Measurements from ENCODE around the gene NPBWR2. TPM values are rescaled to one million over a fixed set of nuclear protein-coding genes. Genes with fewer than 3 reads are reported as not detected.
A peak's percentile ranks its signal among the peaks of the same experiment; 100 is the strongest.
"Not testable (repeated sequence)": the region's sequence is repeated elsewhere in the genome, so short reads cannot be mapped to it uniquely, and the experiment has no call there.

The NPBWR2 gene
- polyA plus RNA-seq, 1 of the 3 experiments (the other 2 are of a cell fraction): not detected

GRCh38 chr20:64119681-64120341, 12.4 kb upstream of the NPBWR2 start (continued):
- no peak for TF ChIP-seq TCF12 (IDR thresholded peaks at IDR 0.05)
- TF ChIP-seq YY1 (IDR thresholded peaks at IDR 0.05; ENCODE audit: low read depth): no peak
- TF ChIP-seq FOXJ3 (CRISPR knock-in tag; IDR thresholded peaks at IDR 0.05): no peak
- TF ChIP-seq MXI1 (IDR thresholded peaks at IDR 0.05; ENCODE audit: low read depth, low read length): no peak

DNA sequence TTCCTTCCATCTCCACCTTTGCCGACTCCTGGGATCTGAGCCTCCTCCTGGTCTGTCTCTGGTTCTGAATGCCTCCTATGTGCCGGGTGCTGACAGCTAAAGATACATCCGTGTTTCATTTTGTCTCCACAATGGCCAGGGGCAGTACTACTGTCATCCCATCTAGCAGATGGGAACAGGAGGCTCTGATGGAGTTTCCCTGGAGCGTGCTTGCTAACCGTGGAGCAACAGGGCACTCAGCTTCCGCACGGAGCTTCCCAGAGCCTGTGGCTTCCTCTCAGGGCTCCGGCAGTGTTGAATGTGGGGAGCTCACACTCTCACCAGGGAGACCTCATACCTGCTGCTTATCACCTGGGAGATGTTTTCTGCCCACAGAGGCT, 11.9 kb upstream of the NPBWR2 start:
- Histone ChIP-seq H3K79me2 (ENCODE audit: insufficient read depth) (no peaks in the 10 kb centered on the region), H3K9ac (no peak overlapping the region), H3K4me3 (ENCODE audit: low read depth in 2 of 2, low read length in 1 of 2) (no peak overlapping the region), H3K9me2 (no peaks in the 10 kb centered on the region), H3K9me3 (no peaks in the 10 kb centered on the region), H2AFZ (ENCODE audit: low read depth) (no peak overlapping the region), H3K27me3 (ENCODE audit: insufficient read depth) (peaks cover 28% of the 10 kb centered on the region), H4K20me1 (ENCODE audit: insufficient read depth) (no peaks in the 10 kb centered on the region), H3K4me2 (no peak overlapping the region), H3F3A (replicated peaks; ENCODE audit: insufficient read depth) (no peaks in the 10 kb centered on the region), H3K36me3 (replicated peaks in 1 of 2; ENCODE audit: control insufficient read depth in 1 of 2, insufficient read depth in 2 of 2, low read length in 1 of 2) (no peaks in the 10 kb centered on the region), H3K4me1 (ENCODE audit: control insufficient read depth in 1 of 2, insufficient read depth in 2 of 2, low read depth in 1 of 2, low read length in 1 of 2) (no peaks in the 10 kb centered on the region; a peak in 1 of 4 replicates), H3K27ac (ENCODE audit: low read depth in 2 of 2, low read length in 1 of 2) (no peak overlapping the region)
- ChIA-PET CTCF (interaction anchor here (0.8 to 15.6 kb wide), 12 partner anchors 11 to 146 kb away, joined by 3 to 252 read pairs (median 12); partner anchors contain the start of genes C20orf204, LKAAEAR1, OPRL1 and PRPF6), POLR2A (no interaction called here)
- WGBS (ENCODE audit: low lambda C conversion rate): 86% methylated on average over 4 of the region's 8 CpGs
- TF ChIP-seq MAX (IDR thresholded peaks at IDR 0.05; ENCODE audit: low read depth) (no peak), GABPA (IDR thresholded peaks at IDR 0.05; ENCODE audit: low read depth) (no peak), SIN3A (IDR thresholded peaks at IDR 0.05; ENCODE audit: borderline replicate concordance, low read depth, low read length) (no peak), TEAD4 (IDR thresholded peaks at IDR 0.05; ENCODE audit: borderline replicate concordance, insufficient read depth) (no peak), REST (IDR thresholded peaks at IDR 0.05; ENCODE audit: low read depth, low read length) (no peak), FOXM1 (IDR thresholded peaks at IDR 0.05; ENCODE audit: low read depth) (no peak), MEF2A (IDR thresholded peaks at IDR 0.05; ENCODE audit: borderline replicate concordance, low read depth) (no peak), ELF1 (IDR thresholded peaks at IDR 0.05) (no peak), GATA2 (CRISPR knock-in tag; IDR thresholded peaks at IDR 0.05) (no peak), TCF12 (IDR thresholded peaks at IDR 0.05) (no peak), RCOR1 (IDR thresholded peaks at IDR 0.05; ENCODE audit: low read length) (no peak), FOXJ3 (CRISPR knock-in tag; IDR thresholded peaks at IDR 0.05) (no peak), YY1 (IDR thresholded peaks at IDR 0.05; ENCODE audit: low read depth) (no peak), RFX5 (IDR thresholded peaks at IDR 0.05; ENCODE audit: low read length) (no peak)
- peak; percentile 30 for DNase-seq

GRCh38 chr20:64117432-64117777, 10.0 kb upstream of the NPBWR2 start:
- H3K9me3 ChIP-seq; H3F3A ChIP-seq (replicated peaks; ENCODE audit: insufficient read depth); H3K9me2 ChIP-seq; H3K4me3 ChIP-seq (ENCODE audit: low read depth in 2 of 2, low read length in 1 of 2); H3K9ac ChIP-seq; H3K4me2 ChIP-seq; H3K4me1 ChIP-seq (ENCODE audit: control insufficient read depth in 1 of 2, insufficient read depth in 2 of 2, low read depth in 1 of 2, low read length in 1 of 2); H3K27ac ChIP-seq (ENCODE audit: low read depth in 2 of 2, low read length in 1 of 2); DNase-seq; H3K36me3 ChIP-seq (replicated peaks in 1 of 2; ENCODE audit: control insufficient read depth in 1 of 2, insufficient read depth in 2 of 2, low read length in 1 of 2); H3K79me2 ChIP-seq (ENCODE audit: insufficient read depth); H2AFZ ChIP-seq (ENCODE audit: low read depth); H4K20me1 ChIP-seq (ENCODE audit: insufficient read depth); POLR2A ChIA-PET: not testable (repeated sequence)
- H3K27me3 ChIP-seq (ENCODE audit: insufficient read depth): peaks cover 15% of the 10 kb centered on the region; the same call in 1 of the 2 replicates
- 100% methylated on average over 1 of the region's 6 CpGs for WGBS (ENCODE audit: low lambda C conversion rate)
- CTCF ChIA-PET: interaction anchor here (1.4 to 15.6 kb wide), 3 partner anchors 36 to 79 kb away, joined by 4 to 252 read pairs (median 6); partner anchors contain the start of genes LKAAEAR1, OPRL1 and RGS19

All from SK-N-SH (cell line).